ENCODE data around the gene EIF3A.
"Not testable (repeated sequence)": the region's sequence is repeated elsewhere in the genome, so short reads cannot be mapped to it uniquely, and the experiment has no call there.

The EIF3A gene

GRCh38 chr10:119051775-119052174 lies 28.8 kb downstream of the EIF3A start:
- no peak for DNase-seq

GRCh38 chr10:119049777-119050176 lies 30.8 kb downstream of the EIF3A start:
- DNase-seq, result no peak

GRCh38 chr10:119049361-119049760 lies 31.3 kb downstream of the EIF3A start:
- DNase-seq, result no peak

GRCh38 chr10:119045561-119045960 lies 35.1 kb downstream of the EIF3A start:
- DNase-seq, result no peak

- no peak for DNase-seq
These were observed 38.4 kb downstream of the EIF3A start for GRCh38 chr10:119042169-119042568.

- no peak for DNase-seq
These were observed 39.3 kb downstream of the EIF3A start for GRCh38 chr10:119041326-119041725.

GRCh38 chr10:119039161-119039560 lies 41.5 kb downstream of the EIF3A start:
- no peak for DNase-seq

- no peak for DNase-seq
These were observed 49.0 kb downstream of the EIF3A start for GRCh38 chr10:119031496-119032059.

GRCh38 chr10:119030421-119031250 lies 50.0 kb downstream of the EIF3A start:
- no peak for DNase-seq

GRCh38 chr10:119029613-119030420 lies 50.8 kb downstream of the EIF3A start, which contains the start of gene NANOS1:
Gene NANOS1 (plus strand): TSS chr10:119029714. CDS start chr10:119029802, 88 bp downstream.
- no peak for DNase-seq

GRCh38 chr10:119028900-119029612 lies 51.6 kb downstream of the EIF3A start:
- DNase-seq, result peak; percentile 68

- DNase-seq, result not testable (repeated sequence)
These were observed 52.1 kb downstream of the EIF3A start for GRCh38 chr10:119028445-119028899.

GRCh38 chr10:119026301-119027110 lies 54.1 kb downstream of the EIF3A start:
- no peak for DNase-seq

- DNase-seq, result no peak
These were observed 54.8 kb downstream of the EIF3A start for GRCh38 chr10:119025776-119026175.

GRCh38 chr10:119025336-119025735 lies 55.3 kb downstream of the EIF3A start:
- DNase-seq, result no peak

- no peak for DNase-seq
These were observed 55.7 kb downstream of the EIF3A start for GRCh38 chr10:119024882-119025281.

GRCh38 chr10:119023553-119023868 lies 57.1 kb downstream of the EIF3A start:
- DNase-seq, result no peak

- DNase-seq, result no peak
These were observed 57.6 kb downstream of the EIF3A start for GRCh38 chr10:119022846-119023552.

- no peak for DNase-seq
These were observed 60.0 kb downstream of the EIF3A start for GRCh38 chr10:119020627-119020946.

GRCh38 chr10:119007211-119007574 lies 73.4 kb downstream of the EIF3A start:
- DNase-seq, result no peak

GRCh38 chr10:119006451-119007210 lies 74.0 kb downstream of the EIF3A start:
- DNase-seq, result no peak

All from GDM1 (cell line).